PC-9 (cell line): ENCODE results near the gene HSDL1. TPM values are rescaled to one million over a fixed set of nuclear protein-coding genes. Genes with fewer than 3 reads are reported as not detected.

Experiments used
- BruUV-seq: library from RNA; stranded (reverse); fragments of 400-500 nt; replicated peaks from 2 replicates; lab custom pipeline; 2021; lab: Mats Ljungman, UMichigan
- CTCF ChIA-PET: fragments of 300-600 bp; sonication (Branson Sonifier 250); formaldehyde crosslinking; loops from one replicate; lab custom pipeline; 2022; ENCODE audit warnings: antibody characterized with exemption; lab: Charles Lee
- POLR2A ChIA-PET: fragments of 300-600 bp; sonication (Branson Sonifier 250); formaldehyde crosslinking; loops from one replicate; lab custom pipeline; 2022; ENCODE audit warnings: antibody characterized with exemption; ENCODE audit not compliant: unreplicated experiment; lab: Charles Lee
- DNase-seq, 2 experiments: peaks; one replicate each; pipeline versions ENCODE4 v3.0.0 to v3.0.0-alpha.2; 2015 to 2022; ENCODE audit warnings: mixed read lengths in 1 of 2
- H2AFZ ChIP-seq: fragments of 200-600 bp; sonication (generic); 2 replicates; pipeline ENCODE4 v1.8.1; 2017; ENCODE audit warnings: antibody characterized with exemption
- H3F3A ChIP-seq: fragments of 200-600 bp; sonication (generic); 2 replicates; pipeline ENCODE4 v1.8.1; 2017; ENCODE audit warnings: antibody characterized with exemption, mild to moderate bottlenecking, low read depth; ENCODE audit not compliant: insufficient read depth
- H3K27ac ChIP-seq: fragments of 200-600 bp; sonication (generic); 2 replicates; pipeline ENCODE4 v1.6.1; 2016; ENCODE audit warnings: mixed run types
- H3K27me3 ChIP-seq: fragments of 200-600 bp; sonication (generic); 2 replicates; pipeline ENCODE4 v1.6.1; 2016; ENCODE audit warnings: low read depth, mixed run types; ENCODE audit not compliant: insufficient read depth
- H3K36me3 ChIP-seq: fragments of 200-600 bp; sonication (generic); 2 replicates; pipeline ENCODE4 v1.6.1; 2016; ENCODE audit warnings: low read depth, mixed run types
- H3K4me1 ChIP-seq: fragments of 200-600 bp; sonication (generic); replicated peaks from 2 replicates; pipeline ENCODE4 v1.6.1; 2016; ENCODE audit warnings: mixed run types; ENCODE audit not compliant: insufficient read depth
- H3K4me2 ChIP-seq: fragments of 200-600 bp; sonication (generic); 2 replicates; pipeline ENCODE4 v1.6.1; 2017; ENCODE audit warnings: mixed run types
- H3K4me3 ChIP-seq: fragments of 200-600 bp; sonication (generic); 2 replicates; pipeline ENCODE4 v1.6.1; 2016; ENCODE audit warnings: mixed run types
- H3K79me2 ChIP-seq: fragments of 200-600 bp; sonication (generic); 2 replicates; pipeline ENCODE4 v1.6.1; 2017; ENCODE audit warnings: low read depth, mixed run types
- H3K9me2 ChIP-seq: fragments of 200-600 bp; sonication (generic); 2 replicates; pipeline ENCODE4 v1.8.1; 2017; ENCODE audit warnings: mild to moderate bottlenecking; ENCODE audit not compliant: insufficient read depth
- H3K9me3 ChIP-seq: fragments of 200-600 bp; sonication (generic); 2 replicates; pipeline ENCODE4 v1.8.1; 2016; ENCODE audit warnings: low read depth; ENCODE audit not compliant: insufficient read depth
- H4K20me1 ChIP-seq: fragments of 200-600 bp; sonication (generic); 2 replicates; pipeline ENCODE4 v1.8.1; 2017; ENCODE audit not compliant: insufficient read depth
- EZH2 ChIP-seq: fragments of 200-600 bp; sonication (generic); IDR thresholded peaks from 2 replicates; pipeline ENCODE4 v1.8.0; 2017; ENCODE audit warnings: antibody characterized with exemption, low read depth
- intact Hi-C: fragments of 100-400 bp; cut with micrococcal nuclease; formaldehyde crosslinking; loops from one replicate; pipeline ENCODE4 v1.10.0; 2022; ENCODE audit not compliant: unreplicated experiment
- total RNA-seq: library from RNA; stranded (reverse); gene quantifications from 2 replicates; pipeline ENCODE4 v1.2.3, GENCODE V29; 2021
- TF ChIP-seq, protein P1 (sequence below): fragments of 200-600 bp; sonication (generic); conservative IDR thresholded peaks from 2 replicates; pipeline ENCODE4 v1.6.1; 2017; ENCODE audit warnings: mixed run types, antibody characterized with exemption, mild to moderate bottlenecking, moderate library complexity

Gene HSDL1
- total RNA-seq, 1 experiment from 2014 or later = 32.1 TPM

- Histone ChIP-seq H3K27ac (no peak overlapping the region), H3K27me3 (no peaks in the 10 kb centered on the region), H3K4me1 (peaks cover 17% of the 10 kb centered on the region), H3K79me2 (peaks cover 34% of the 10 kb centered on the region), H2AFZ (no peak overlapping the region), H3K9me2 (no peaks in the 10 kb centered on the region), H3K9me3 (no peaks in the 10 kb centered on the region), H4K20me1 (peaks cover 3% of the 10 kb centered on the region; the same call in 1 of the 2 replicates), H3K4me3 (no peak overlapping the region), H3K36me3 (no peaks in the 10 kb centered on the region; the same call in 1 of the 2 replicates), H3F3A (peaks cover 11% of the 10 kb centered on the region; the same call in 1 of the 2 replicates), H3K4me2 (no peak overlapping the region)
- ChIA-PET CTCF (no interaction called here), POLR2A (no interaction called here)
- BruUV-seq = no TSS peak
- DNase-seq = no peak
- intact Hi-C loops = no loop called here
- TF ChIP-seq, protein P1, sequence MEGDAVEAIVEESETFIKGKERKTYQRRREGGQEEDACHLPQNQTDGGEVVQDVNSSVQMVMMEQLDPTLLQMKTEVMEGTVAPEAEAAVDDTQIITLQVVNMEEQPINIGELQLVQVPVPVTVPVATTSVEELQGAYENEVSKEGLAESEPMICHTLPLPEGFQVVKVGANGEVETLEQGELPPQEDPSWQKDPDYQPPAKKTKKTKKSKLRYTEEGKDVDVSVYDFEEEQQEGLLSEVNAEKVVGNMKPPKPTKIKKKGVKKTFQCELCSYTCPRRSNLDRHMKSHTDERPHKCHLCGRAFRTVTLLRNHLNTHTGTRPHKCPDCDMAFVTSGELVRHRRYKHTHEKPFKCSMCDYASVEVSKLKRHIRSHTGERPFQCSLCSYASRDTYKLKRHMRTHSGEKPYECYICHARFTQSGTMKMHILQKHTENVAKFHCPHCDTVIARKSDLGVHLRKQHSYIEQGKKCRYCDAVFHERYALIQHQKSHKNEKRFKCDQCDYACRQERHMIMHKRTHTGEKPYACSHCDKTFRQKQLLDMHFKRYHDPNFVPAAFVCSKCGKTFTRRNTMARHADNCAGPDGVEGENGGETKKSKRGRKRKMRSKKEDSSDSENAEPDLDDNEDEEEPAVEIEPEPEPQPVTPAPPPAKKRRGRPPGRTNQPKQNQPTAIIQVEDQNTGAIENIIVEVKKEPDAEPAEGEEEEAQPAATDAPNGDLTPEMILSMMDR = no peak
- no peak for TF ChIP-seq EZH2
Observed at GRCh38 chr16:84182680-84183571, 37.9 kb upstream of the HSDL1 start.

GRCh38 chr16:84182104-84182503 is 37.1 kb upstream of the HSDL1 start:
- intact Hi-C loops = no loop called here
- no peaks in the 10 kb centered on the region; the same call in 1 of the 2 replicates for H3K36me3 ChIP-seq
- CTCF ChIA-PET = no interaction called here
- DNase-seq = no peak
- peaks cover 34% of the 10 kb centered on the region for H3K79me2 ChIP-seq
- no peak for TF ChIP-seq EZH2
- TF ChIP-seq, protein P1 = no peak
- H3K27me3 ChIP-seq = no peaks in the 10 kb centered on the region
- H3K4me2 ChIP-seq = no peak overlapping the region
- H3F3A ChIP-seq = peaks cover 19% of the 10 kb centered on the region
- POLR2A ChIA-PET = no interaction called here
- H2AFZ ChIP-seq = no peak overlapping the region
- no TSS peak for BruUV-seq
- H3K4me3 ChIP-seq = no peak overlapping the region
- peaks cover 3% of the 10 kb centered on the region; the same call in 1 of the 2 replicates for H4K20me1 ChIP-seq
- peaks cover 25% of the 10 kb centered on the region for H3K4me1 ChIP-seq
- no peak overlapping the region for H3K27ac ChIP-seq
- no peaks in the 10 kb centered on the region for H3K9me3 ChIP-seq
- no peaks in the 10 kb centered on the region for H3K9me2 ChIP-seq

DNA sequence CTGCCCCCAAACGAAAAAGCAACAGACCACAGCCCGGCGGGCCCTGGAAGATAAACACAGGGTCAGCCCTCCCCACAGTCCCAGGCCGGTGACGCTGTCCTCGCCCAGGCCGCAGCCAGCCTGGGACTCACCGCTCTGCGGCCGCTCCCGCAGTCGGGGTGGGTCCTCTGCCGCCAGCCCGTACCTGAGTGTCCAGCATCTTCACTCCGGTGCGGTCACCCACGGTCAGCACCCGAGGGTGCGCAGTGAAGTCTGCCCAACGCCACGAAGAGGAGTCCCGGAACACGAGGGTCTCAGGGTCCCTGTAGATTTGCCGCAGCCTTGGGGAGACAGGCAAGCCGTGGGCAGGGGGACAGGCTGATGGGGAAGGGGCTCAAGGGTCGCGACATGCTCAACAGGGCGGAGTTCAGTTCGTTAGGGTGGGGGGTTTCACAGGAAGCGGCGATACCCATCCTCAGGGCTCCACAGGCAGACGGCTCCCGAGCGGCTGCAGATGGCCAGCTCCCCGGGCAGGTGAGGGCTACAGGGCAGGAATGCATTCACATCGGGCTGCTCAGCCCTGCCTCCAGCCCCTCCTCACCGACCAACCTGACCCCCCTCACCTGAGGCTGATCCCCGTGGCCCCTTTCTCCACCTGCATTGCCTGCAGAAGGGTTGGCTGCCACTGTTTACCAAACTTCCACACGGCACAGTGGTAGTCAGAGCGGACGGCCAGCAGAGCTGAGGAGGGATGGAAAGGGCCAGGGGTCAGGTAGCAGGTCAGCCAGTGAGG is 36.4 kb upstream of the HSDL1 start:
- Histone ChIP-seq H3K79me2 (peaks cover 29% of the 10 kb centered on the region), H3K9me2 (no peaks in the 10 kb centered on the region), H3K4me2 (no peak overlapping the region), H3K27me3 (no peaks in the 10 kb centered on the region), H3K36me3 (no peaks in the 10 kb centered on the region; the same call in 1 of the 2 replicates), H3K27ac (no peak overlapping the region), H3K9me3 (no peaks in the 10 kb centered on the region), H3K4me3 (no peak overlapping the region), H3F3A (peaks cover 27% of the 10 kb centered on the region), H3K4me1 (peaks cover 33% of the 10 kb centered on the region), H4K20me1 (peaks cover 3% of the 10 kb centered on the region; the same call in 1 of the 2 replicates), H2AFZ (no peak overlapping the region)
- TF ChIP-seq EZH2 = no peak
- TF ChIP-seq, protein P1 = no peak
- BruUV-seq = no TSS peak
- intact Hi-C loops = no loop called here
- no peak for DNase-seq
- ChIA-PET CTCF (no interaction called here), POLR2A (no interaction called here)
